NCI-H2029 (cell line): ENCODE results near the gene PHF5A.
A peak's percentile ranks its signal among the peaks of the same experiment; 100 is the strongest.

ENCODE experiments used
- DNase-seq: peaks from one replicate; lab custom pipeline; 2025; lab: John Stamatoyannopoulos, UW

PHF5A gene

GRCh38 chr22:41468381-41469217, at the start of gene PHF5A, which contains the start of gene ACO2:
TSS of gene PHF5A (minus strand) at chr22:41468692. CDS start at chr22:41468653, 39 bp downstream.
TSS of gene ACO2 (plus strand) at chr22:41469117. CDS start at chr22:41469147, 30 bp downstream.
- peak; percentile 92 for DNase-seq

GRCh38 chr22:41518048-41518347, 49.5 kb upstream of the PHF5A start:
- DNase-seq = no peak

DNA sequence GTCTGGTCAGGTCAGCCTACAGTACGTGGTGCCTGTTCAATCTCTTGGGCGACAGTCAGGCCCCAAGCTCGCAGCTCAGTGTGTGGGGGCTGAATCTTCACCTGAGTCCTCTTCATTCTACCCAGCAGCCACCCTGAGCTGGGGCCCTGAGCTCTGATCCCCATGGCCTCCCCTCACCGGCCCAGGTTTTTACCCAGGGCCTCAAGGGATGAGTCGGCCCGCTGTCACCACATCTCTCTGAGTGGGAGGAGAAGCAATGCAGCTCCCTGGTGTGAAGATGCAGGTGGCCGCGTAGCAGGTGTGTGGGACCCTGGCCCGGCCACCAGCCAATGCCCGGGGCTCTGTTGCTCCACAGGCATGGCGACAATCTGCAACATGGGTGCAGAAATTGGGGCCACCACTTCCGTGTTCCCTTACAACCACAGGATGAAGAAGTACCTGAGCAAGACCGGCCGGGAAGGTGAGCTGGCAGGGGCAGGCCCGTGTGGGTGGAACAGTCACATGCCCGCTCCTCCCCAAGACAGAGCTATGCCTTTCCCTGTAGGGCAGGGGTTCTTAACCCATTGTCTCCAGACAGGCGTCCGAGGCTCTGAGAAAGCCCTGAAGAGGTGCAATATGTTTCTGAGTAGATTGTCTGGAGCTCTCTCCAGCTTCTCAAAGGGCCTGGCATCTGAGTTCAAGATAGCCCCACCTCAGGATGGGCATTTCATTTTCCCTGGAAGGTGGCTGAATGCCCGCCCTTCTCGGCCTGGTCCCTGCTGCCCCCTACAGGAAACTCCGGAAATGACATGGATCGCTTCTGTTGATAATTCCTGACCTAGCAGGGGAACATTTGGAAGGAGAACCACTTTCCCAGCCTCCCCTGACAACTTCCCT, 48.9 kb upstream of the PHF5A start:
- peak; percentile 35 for DNase-seq

DNA sequence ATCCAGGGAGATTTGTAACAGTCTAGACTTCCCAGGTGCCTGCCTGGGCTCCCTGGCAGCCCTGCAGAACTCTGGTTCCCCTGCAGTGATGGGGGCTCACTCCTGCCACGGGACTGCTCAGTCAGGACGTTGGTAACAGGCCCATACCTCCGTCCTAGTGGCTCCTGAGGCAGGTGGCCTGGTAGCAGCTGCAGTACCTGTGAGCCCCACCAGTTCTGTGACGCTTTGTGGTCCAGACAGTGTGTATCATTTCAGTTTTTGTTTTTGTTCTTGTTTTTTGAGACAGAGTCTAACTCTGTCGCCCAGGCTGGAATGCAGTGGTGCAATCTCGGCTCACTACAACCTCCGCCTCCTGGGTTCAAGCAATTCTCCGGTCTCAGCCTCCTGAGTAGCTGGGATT, 48.0 kb upstream of the PHF5A start:
- DNase-seq = no peak

- DNase-seq = no peak
Measured at GRCh38 chr22:41513391-41513790, 44.9 kb upstream of the PHF5A start.

DNA sequence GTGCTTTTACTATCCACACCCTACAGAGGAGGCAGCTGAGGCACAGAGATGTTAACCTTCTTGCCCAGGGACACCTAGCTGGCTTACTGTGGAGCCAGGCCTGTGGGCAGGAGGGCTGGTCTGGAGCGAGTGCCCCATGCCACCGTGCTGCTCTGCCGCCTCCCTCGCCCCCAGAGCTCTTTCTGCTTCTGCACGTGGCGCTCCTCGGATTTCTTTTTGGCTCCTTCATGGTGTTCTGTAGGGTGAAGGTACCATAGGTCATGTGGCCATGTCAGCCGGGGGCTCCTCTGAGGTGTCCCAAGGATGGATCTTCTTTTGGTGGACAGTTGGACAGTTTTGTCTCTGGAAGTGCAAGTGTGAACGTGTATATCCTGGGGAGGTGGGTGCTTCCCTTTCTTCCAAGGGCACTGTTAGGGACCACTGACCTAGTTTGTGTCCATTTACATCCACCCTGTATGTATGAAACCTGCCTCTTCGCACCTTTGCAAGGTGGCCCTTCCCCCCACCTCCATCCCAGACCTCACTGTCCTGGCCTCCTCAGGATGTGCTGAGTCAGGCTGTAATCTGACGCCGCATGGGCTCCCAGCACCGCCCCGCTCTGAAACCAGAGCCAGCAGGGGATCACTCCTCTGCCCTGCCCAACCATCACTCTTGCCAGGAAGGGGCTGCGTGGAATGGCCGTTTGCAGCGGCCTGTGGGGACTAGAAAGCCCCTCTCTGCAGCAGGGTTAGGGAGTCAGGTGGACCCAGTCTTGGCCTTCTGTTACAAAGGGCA, 44.1 kb upstream of the PHF5A start:
- peak; percentile 76 for DNase-seq

DNA sequence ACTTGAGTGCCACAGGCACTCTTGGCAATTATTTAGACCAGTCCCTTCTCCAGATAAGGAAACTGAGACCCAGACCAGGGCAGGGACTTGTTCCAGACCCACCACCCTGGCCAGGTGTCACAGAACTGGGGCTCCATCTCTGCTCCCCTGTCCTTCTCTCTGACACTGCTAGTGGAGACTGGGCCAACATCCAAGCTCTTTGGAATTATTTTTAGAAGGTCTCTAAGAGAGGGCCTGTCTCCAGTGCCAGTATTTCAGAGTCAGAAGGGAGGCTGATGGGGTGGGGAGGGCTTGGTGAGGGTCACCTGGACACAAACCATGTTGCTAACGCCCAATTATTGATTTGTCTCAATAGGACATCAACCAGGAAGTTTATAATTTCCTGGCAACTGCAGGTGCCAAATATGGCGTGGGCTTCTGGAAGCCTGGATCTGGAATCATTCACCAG, 43.1 kb upstream of the PHF5A start:
- DNase-seq = peak; percentile 55

DNA sequence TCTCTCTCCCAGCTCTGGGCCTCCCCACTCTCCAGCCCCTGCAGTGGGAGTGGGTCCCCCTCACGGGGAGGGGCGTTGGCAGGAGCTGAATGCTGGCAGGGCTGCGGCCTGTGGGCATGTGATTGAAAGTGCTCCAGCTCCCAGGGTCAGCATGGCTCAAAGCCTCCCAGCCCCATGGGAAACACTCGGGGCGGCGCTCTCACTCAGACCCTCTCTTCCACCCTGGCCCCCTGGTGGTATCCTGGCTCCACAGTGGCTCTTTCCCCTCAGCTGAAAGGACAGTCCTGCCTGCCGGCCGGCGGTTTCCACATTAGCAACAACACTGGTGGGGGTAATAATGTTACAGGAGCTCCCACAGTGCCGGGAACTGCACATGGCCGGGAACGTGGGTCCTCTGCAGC, 40.3 kb upstream of the PHF5A start:
- no peak for DNase-seq

GRCh38 chr22:41507330-41508063, 39.0 kb upstream of the PHF5A start:
- DNase-seq = no peak

- no peak for DNase-seq
Measured at GRCh38 chr22:41505511-41506220, 37.2 kb upstream of the PHF5A start.

DNA sequence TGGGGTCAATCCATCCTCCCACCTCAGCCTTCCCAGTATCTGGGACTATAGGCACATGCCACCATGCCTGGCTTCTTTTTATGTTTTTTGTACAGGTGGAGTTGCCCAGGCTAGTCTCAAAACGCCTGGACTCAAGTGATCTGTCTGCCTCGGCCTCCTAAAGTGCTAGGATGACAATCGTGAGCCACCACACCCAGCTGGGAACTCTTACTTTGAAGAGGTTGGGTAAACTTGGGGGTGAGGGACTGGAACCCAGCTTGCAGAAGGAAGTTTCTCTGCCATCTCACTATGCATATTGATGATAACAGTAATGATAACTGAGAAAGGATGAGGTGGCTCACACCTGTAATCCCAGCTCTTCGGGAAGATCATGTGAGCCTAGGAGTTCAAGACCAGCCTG, 36.3 kb upstream of the PHF5A start:
- no peak for DNase-seq

GRCh38 chr22:41504397-41504796, 35.9 kb upstream of the PHF5A start:
- DNase-seq = no peak

DNA sequence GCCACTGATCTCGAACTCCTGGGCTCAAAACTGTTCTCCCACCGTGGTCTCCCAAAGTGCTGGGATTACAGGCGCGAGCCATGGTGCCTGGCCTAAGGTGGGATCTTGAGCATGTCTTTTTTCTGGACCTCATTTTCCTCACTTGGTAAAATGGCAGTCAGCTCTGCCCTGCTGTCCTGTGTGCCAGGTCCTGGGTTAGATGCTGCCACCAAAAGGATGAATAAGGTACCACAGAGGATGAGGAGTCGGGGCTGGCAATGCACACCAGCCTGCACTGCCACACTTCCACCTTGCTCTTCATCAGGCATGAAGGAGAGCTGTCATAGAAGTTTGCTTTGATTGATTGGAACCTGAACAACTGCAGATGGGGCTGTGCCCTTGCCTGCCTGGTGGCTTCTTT, 32.7 kb upstream of the PHF5A start:
- DNase-seq = no peak

- no peak for DNase-seq
Measured at GRCh38 chr22:41500303-41500702, 31.8 kb upstream of the PHF5A start.

- no peak for DNase-seq
Measured at GRCh38 chr22:41499624-41500280, 31.3 kb upstream of the PHF5A start.

GRCh38 chr22:41498303-41498835, 29.9 kb upstream of the PHF5A start:
- no peak for DNase-seq

GRCh38 chr22:41491374-41492100, 23.0 kb upstream of the PHF5A start:
- no peak for DNase-seq

DNA sequence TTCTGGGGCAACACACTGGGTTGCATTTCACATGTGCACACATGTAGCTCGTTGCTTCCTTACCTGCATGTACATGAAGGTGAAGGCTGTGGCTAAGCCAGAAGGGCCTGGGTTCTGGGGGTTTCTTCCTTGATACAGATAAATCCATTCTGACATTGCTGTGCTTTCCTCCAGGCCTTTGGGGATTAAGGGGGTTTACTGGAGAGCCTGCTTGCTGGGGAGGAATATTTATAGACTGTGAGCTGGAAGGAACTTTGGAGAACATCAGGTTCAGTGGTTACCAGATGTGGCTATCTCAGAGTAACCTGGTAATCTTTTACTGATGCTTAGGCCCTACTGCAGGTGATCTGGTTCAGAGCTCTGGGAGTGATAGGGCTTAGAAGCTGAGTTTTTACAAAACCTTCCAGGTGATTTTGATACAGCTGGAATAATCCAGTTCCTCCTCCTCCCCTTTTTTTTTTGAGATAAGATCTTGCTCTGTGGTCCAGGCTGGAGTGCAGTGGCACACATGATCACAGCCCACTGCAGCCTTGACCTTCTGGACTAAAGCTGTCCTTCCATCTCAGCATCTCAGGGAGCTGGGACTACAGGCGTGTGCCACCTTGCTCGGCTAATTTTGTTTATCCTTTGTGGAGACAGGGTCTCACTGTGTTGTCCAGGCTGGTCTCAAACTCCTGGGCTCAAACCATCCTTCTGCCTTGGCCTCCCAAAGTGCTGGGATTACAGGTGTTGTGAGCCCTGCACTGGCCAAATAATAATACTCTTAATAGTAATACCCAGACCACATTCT, 20.3 kb upstream of the PHF5A start:
- no peak for DNase-seq

GRCh38 chr22:41488076-41488475, 19.6 kb upstream of the PHF5A start:
- no peak for DNase-seq
